GM19351 (cell line): Measurements from ENCODE around the gene SEC16B.
"Not testable (repeated sequence)": the region's sequence is repeated elsewhere in the genome, so short reads cannot be mapped to it uniquely, and the experiment has no call there.

Experiments used
- ATAC-seq: cut with Tn5 transposase; IDR thresholded peaks from one replicate; pipeline ENCODE4 v1.9.1; 2021; ENCODE audit warnings: mild to moderate bottlenecking, moderate library complexity; ENCODE audit not compliant: unreplicated experiment

Gene SEC16B, protein sequence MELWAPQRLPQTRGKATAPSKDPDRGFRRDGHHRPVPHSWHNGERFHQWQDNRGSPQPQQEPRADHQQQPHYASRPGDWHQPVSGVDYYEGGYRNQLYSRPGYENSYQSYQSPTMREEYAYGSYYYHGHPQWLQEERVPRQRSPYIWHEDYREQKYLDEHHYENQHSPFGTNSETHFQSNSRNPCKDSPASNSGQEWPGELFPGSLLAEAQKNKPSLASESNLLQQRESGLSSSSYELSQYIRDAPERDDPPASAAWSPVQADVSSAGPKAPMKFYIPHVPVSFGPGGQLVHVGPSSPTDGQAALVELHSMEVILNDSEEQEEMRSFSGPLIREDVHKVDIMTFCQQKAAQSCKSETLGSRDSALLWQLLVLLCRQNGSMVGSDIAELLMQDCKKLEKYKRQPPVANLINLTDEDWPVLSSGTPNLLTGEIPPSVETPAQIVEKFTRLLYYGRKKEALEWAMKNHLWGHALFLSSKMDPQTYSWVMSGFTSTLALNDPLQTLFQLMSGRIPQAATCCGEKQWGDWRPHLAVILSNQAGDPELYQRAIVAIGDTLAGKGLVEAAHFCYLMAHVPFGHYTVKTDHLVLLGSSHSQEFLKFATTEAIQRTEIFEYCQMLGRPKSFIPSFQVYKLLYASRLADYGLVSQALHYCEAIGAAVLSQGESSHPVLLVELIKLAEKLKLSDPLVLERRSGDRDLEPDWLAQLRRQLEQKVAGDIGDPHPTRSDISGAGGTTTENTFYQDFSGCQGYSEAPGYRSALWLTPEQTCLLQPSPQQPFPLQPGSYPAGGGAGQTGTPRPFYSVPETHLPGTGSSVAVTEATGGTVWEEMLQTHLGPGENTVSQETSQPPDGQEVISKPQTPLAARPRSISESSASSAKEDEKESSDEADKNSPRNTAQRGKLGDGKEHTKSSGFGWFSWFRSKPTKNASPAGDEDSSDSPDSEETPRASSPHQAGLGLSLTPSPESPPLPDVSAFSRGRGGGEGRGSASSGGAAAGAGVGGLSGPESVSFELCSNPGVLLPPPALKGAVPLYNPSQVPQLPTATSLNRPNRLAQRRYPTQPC

GRCh38 chr1:177969825-177970371, at the start of gene SEC16B:
Gene SEC16B (minus strand): TSS chr1:177970058. CDS start chr1:177967981, 2,077 bp downstream.
- no peak for ATAC-seq

DNA sequence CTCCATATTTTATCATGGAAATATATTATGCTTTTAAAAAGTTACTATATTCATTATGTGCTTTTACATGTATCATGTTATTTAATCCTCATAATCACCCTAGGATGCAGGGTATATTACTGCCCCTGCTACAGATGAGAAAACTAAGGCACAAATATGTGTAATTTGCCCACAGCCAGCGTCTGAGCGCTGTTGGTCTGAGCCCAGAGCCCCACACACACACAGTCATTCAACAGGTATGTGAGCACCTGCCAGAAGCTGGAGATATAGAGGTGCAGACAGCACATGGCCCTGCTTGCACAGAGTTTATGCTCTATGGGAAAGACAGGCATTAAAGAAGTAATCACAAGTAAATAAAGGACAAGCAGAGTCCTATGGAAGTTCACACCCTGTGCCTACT, 49.8 kb upstream of the SEC16B start:
- no peak for ATAC-seq

- no peak for ATAC-seq
Observed at GRCh38 chr1:178019208-178019607, 49.4 kb upstream of the SEC16B start.

GRCh38 chr1:178017517-178017916, 47.7 kb upstream of the SEC16B start:
- no peak for ATAC-seq

DNA sequence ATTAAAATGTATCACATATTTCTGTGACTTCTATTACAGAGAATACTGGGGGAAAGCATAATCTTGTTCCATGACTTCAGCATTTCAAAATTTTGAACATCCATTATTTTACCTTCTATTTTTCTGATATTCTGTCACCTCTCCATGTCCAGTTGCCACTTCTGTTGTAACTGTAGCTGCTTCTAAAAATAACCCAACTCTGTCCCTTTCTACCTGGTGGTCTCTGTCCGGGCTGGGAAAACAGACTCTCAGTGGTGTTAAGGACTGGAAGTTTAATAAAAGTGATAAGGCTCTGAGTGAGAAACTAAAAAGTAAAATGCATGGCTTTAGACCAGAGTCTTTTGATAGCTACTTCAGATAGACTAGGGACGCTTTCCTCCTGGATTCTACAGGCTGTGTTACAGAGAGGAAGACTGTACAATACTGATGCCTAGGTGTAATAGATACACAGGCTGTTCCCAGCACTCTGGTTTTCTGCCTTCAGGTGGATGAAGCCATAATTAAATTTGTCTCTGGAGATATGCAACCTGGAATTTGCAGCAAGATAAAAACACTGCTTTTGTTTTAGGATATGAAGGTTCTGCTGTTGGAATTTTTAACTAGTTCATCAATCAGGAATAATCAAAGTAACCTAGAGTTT, 42.1 kb upstream of the SEC16B start:
- no peak for ATAC-seq

GRCh38 chr1:178011465-178011828, 41.6 kb upstream of the SEC16B start:
- no peak for ATAC-seq

DNA sequence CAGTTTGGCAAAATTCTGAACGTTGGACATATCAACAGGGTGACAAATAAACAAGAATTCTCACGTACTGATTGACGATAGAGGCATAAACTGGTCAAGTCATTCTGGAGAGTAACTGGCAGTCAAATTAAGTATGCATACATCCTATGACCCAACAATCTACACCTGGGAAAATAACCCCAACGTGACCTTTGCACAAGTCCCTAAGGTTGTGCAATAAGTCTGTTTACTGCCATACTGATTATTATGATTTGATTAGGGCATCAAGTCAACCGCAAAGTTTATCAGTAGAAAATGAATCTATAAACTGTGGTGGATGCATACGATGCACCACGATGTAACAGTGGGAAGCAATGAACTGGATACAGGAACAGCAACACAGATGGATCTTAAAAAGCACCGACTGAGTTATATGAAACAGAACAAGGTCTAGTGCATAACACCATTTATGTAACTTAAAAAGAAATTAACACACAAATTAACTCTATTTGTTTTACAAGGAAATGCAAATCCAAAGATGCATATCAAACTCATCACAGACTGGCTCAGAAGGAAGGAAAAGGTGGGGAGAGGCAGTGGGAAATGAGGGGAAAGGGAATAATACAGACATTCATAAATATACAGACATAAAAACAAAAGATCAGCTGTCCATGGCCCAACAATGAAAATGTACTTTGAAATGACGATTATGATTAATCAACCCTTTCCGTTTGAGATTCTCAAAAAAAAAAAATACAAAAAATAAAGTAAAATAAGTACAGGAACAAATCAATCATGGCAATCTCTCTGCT, 41.0 kb upstream of the SEC16B start:
- ATAC-seq: no peak

DNA sequence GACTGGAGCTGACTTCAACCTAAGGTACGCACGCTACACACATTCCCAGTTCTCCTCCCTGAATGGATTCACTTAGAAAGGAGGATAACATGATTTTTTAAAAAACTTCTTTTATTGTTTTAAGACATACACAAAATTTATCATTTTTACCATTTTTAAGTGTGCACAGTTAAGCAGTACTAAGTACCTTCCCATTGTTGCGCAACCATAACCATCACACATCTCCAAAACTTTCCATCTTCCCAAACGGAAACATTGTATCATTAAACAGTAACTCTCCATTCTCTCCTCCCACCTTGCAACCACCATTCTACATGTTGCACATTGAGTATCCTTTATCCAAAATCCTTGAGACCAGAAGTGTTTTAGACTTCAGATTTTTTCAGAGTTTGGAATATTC, 36.2 kb upstream of the SEC16B start:
- no peak for ATAC-seq

- ATAC-seq: peak; percentile 48
Observed at GRCh38 chr1:178005450-178005849, 35.6 kb upstream of the SEC16B start.

- peak; percentile 87 for ATAC-seq
Observed at GRCh38 chr1:178004926-178005391, 35.1 kb upstream of the SEC16B start.

- no peak for ATAC-seq
Observed at GRCh38 chr1:177998696-177999631, 29.1 kb upstream of the SEC16B start.

DNA sequence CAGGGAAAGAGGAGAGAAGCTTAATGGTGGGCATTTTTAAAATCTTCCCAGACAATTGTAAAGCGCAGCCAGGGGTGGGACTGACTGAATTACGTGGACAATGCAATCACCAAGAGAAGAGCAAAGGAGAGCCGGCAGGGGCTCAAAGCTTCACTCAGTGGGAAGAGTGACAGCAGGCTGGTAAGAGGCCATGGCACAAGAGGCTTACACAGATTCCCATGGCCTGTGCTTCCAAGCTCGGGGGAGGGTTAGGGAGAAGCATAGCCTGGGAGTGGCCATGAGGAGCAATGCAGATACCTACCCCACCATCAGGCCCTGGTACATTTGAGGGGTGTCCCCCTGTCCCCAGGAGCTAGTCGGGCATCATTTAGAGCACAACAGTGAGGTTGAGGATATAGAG, 27.1 kb upstream of the SEC16B start:
- ATAC-seq: no peak

- ATAC-seq: no peak
Observed at GRCh38 chr1:177995369-177995768, 25.5 kb upstream of the SEC16B start.

GRCh38 chr1:177986281-177986680, 16.4 kb upstream of the SEC16B start:
- ATAC-seq: not testable (repeated sequence)

DNA sequence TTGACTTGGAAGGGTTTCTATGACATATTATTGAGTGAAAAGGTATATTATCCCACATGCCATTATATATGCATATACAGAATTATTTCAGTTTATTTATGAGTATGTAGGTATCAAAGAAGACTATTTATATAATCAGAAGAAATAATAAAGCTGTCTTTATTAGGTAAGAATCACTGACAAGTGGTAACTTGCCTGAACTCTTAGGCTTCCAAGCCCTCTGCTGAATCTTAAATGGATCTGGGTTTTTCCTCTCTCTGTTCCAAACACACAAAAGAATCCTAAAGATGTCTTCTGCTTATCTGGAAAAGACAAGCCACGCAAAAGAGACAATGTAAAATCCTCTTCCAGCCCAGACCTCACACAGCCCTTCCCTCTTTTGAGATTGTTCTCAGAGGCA, 14.9 kb upstream of the SEC16B start:
- ATAC-seq: no peak

DNA sequence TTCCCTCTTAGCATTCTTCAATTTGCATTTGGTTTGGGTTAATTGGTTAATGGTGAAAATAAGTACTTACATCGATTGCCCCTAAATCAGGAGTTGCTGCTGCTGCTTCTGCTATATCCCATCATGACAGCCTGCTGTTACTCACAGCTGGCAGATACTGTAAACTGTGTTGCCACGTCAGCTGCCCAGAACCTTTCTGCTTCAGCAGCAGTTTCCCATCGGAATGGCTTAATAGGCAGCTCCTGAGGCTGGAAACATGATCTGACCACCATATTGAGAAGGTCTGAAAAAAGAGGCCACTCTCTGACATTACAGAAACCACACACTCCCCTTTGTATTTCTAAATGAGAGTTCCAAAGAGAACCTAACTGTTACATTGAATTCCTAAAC, 14.3 kb upstream of the SEC16B start:
- ATAC-seq: no peak

DNA sequence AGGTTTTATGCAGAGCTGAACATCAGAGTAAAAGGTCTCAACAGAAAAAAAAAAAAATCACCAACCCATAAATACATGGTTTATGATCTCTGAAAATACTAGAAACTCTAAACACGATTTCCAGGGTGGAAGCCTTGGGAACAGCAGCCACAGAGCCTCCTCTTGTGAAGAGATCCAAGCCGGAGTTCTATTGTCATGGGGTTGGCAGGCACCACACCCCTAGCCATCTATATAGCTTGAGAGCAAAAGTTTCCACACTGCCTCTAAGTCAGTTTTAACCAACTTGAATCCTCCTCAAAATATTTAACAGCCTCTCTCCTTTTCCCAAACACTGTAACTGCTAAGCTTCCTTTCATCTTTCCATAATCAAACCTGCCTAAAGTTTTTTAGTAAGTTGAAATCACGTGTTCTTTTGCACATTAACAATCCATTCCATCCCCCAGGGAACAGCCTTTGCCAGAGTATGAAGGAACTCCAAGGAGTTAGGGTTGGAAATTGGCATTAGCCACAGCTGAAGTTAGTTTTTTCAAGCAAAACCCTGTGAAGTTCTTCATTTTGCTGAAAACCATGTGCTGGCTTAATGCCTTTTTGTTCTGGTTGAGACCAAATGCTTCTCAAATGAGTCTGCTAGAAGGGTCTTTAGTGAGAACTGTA, 13.8 kb upstream of the SEC16B start:
- no peak for ATAC-seq

DNA sequence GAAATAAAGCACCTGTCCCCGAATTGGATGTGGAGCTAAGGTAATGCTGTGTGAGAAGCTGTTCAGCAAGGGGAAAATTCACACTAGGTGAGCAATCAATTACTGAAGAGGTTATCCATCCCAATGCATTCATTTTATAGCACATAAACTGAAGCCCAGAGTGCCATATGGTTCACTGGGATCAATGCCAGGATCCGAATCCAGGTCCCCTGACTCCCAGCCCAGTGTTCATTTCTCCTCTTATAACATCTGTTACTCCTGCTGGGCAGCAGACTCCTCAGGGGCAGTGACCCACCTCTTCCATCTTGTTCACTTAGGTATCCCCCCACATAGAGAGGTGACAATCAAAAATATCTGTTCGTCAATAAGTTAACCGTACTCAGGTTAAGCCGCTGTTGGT, 13.2 kb upstream of the SEC16B start:
- ATAC-seq: no peak
